ENCODE data around the gene ERGIC1. TPM values are rescaled to one million over a fixed set of nuclear protein-coding genes. Genes with fewer than 3 reads are reported as not detected.

The ERGIC1 gene
- total RNA-seq, 1 donor: 109 TPM

DNA sequence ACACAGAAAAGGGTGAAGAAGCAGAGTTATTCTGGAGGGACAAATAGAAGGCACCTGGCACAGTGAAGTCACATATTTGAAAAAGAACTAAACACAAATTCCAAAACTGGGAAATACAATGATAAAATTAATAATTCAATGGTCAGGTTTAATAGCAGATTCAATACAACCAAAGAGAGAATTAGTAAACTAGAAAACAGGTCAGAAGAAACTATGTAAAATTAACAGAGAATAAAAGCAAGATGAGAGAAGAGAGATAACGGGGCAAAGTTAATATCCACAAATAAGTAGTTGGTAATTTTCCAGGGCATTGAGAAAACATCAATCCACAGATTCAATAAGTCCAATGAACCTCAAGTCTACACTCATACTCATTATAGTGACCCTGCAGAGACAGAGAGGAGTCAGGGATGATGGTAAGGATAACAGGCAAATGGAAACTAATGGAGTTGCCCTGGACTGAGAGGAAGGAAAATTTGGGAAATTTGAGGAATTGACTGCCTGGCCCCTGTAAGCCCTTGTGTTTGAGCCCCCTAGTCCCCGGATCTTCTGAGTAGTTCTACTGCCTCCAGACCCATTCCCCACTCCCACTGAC is 8.3 kb upstream of the ERGIC1 start:
- H2AFZ ChIP-seq (ENCODE audit: low read length): no peak overlapping the region
- DNase-seq (ENCODE audit: insufficient read length, low spot score, missing footprints): no peak
- no peaks in the 10 kb centered on the region for H3K27me3 ChIP-seq (ENCODE audit: insufficient read depth, low read length)
- H3K9me3 ChIP-seq (ENCODE audit: low read depth, low read length): no peaks in the 10 kb centered on the region
- H3K4me2 ChIP-seq (ENCODE audit: insufficient read depth, low read length): no peak overlapping the region
- H3K4me3 ChIP-seq (ENCODE audit: insufficient read depth, low read length): no peak overlapping the region
- no peak overlapping the region for H3K27ac ChIP-seq (ENCODE audit: low read depth, low read length)
- peaks cover 30% of the 10 kb centered on the region for H3K4me1 ChIP-seq (ENCODE audit: insufficient read depth, low read length)
- no peaks in the 10 kb centered on the region for H4K20me1 ChIP-seq (ENCODE audit: insufficient read depth, low read length)
- H3K36me3 ChIP-seq (ENCODE audit: insufficient read depth, low read length): no peaks in the 10 kb centered on the region
- H3K79me2 ChIP-seq (ENCODE audit: insufficient read depth, low read length): no peaks in the 10 kb centered on the region
- TF ChIP-seq, protein P1, sequence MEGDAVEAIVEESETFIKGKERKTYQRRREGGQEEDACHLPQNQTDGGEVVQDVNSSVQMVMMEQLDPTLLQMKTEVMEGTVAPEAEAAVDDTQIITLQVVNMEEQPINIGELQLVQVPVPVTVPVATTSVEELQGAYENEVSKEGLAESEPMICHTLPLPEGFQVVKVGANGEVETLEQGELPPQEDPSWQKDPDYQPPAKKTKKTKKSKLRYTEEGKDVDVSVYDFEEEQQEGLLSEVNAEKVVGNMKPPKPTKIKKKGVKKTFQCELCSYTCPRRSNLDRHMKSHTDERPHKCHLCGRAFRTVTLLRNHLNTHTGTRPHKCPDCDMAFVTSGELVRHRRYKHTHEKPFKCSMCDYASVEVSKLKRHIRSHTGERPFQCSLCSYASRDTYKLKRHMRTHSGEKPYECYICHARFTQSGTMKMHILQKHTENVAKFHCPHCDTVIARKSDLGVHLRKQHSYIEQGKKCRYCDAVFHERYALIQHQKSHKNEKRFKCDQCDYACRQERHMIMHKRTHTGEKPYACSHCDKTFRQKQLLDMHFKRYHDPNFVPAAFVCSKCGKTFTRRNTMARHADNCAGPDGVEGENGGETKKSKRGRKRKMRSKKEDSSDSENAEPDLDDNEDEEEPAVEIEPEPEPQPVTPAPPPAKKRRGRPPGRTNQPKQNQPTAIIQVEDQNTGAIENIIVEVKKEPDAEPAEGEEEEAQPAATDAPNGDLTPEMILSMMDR (IDR thresholded peaks at IDR 0.05; ENCODE audit: extremely low read depth, low read depth, low read length): no peak

DNA sequence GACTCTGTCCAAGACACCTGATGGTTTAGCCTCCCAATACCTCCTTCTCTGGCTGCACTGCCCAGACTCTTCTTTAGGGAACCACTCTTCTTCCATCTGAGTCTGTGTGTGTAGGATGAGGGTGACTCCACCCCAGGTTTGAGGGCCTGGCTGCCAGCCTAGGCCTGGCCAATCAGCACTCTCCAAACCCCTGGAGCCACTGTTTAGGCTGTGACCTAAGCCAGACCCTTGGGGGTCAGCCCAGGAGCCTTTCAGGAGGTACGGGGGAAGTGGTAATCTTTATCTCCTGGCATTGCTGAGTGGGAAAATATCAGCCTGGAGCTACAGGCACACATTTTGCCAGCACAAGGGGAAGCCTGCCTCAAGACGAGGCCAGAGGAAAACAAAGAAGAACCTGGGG is 6.2 kb upstream of the ERGIC1 start:
- H3K27me3 ChIP-seq (ENCODE audit: insufficient read depth, low read length): no peaks in the 10 kb centered on the region
- H3K4me1 ChIP-seq (ENCODE audit: insufficient read depth, low read length): peaks cover 28% of the 10 kb centered on the region
- TF ChIP-seq, protein P1 (IDR thresholded peaks at IDR 0.05; ENCODE audit: extremely low read depth, low read depth, low read length): no peak
- peak overlapping the region; percentile 77 for H2AFZ ChIP-seq (ENCODE audit: low read length)
- no peak overlapping the region for H3K4me2 ChIP-seq (ENCODE audit: insufficient read depth, low read length)
- H3K4me3 ChIP-seq (ENCODE audit: insufficient read depth, low read length): no peak overlapping the region
- no peaks in the 10 kb centered on the region for H4K20me1 ChIP-seq (ENCODE audit: insufficient read depth, low read length)
- no peak for DNase-seq (ENCODE audit: insufficient read length, low spot score, missing footprints)
- H3K9me3 ChIP-seq (ENCODE audit: low read depth, low read length): no peaks in the 10 kb centered on the region
- peak overlapping the region; percentile 72 for H3K27ac ChIP-seq (ENCODE audit: low read depth, low read length)
- H3K79me2 ChIP-seq (ENCODE audit: insufficient read depth, low read length): no peaks in the 10 kb centered on the region
- no peaks in the 10 kb centered on the region for H3K36me3 ChIP-seq (ENCODE audit: insufficient read depth, low read length)

DNA sequence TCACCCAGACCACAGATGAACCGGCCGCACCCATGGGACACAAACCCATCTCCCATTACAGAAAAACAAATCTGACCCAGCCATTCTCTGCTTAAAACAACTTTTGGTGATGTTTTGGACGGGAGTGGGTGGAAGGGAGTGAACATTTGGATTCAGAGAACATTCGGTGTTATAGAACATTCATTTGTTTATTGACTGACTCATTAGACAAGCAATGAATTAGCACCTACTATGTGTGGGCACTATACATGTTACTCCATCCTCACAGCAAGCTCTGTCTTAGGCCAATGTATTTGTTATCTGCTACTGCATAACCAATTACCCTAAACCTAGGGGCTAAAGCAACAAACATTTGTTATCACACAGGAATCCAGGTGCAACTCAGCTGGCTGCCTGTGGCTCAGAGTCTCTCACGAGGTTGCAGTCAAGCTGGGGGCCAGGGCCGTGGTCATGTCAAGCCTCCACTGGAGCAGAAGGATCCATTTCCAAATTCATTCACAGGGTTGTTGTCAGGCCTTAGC is 5.1 kb upstream of the ERGIC1 start:
- no peak for DNase-seq (ENCODE audit: insufficient read length, low spot score, missing footprints)
- Histone ChIP-seq H3K4me2 (ENCODE audit: insufficient read depth, low read length) (peak overlapping the region; percentile 4), H3K4me3 (ENCODE audit: insufficient read depth, low read length) (no peak overlapping the region), H3K27me3 (ENCODE audit: insufficient read depth, low read length) (no peaks in the 10 kb centered on the region), H3K9me3 (ENCODE audit: low read depth, low read length) (no peaks in the 10 kb centered on the region), H3K4me1 (ENCODE audit: insufficient read depth, low read length) (peaks cover 39% of the 10 kb centered on the region), H2AFZ (ENCODE audit: low read length) (peak overlapping the region; percentile 52), H3K36me3 (ENCODE audit: insufficient read depth, low read length) (no peaks in the 10 kb centered on the region), H3K79me2 (ENCODE audit: insufficient read depth, low read length) (no peaks in the 10 kb centered on the region), H3K27ac (ENCODE audit: low read depth, low read length) (peak overlapping the region; percentile 72), H4K20me1 (ENCODE audit: insufficient read depth, low read length) (no peaks in the 10 kb centered on the region)
- TF ChIP-seq, protein P1 (IDR thresholded peaks at IDR 0.05; ENCODE audit: extremely low read depth, low read depth, low read length): no peak

DNA sequence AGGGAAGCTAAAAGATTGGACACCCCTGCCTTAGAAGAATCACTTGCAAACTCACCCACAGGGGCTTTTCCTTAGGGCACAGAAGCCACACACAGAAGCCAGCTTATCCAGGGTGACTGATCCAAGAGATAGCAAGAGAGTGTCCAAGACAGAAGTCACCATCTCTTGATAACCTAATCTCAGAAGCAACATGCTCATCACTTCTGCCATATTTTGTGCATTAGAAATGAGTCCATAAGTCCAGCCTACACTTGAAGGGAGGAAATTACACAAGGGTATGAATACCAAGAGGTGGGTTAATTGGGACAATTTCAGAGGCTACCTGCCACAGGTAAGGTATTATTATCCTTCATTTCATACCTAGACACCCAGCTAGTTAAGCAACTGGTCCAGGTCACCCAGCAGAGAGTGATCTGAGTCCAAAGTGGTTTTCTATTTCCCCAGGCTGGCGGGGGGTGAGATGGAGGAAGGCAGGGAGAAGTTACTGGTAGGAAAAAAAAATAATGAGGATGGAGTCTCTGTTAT is 3.7 kb upstream of the ERGIC1 start:
- TF ChIP-seq, protein P1 (IDR thresholded peaks at IDR 0.05; ENCODE audit: extremely low read depth, low read depth, low read length): no peak
- peak overlapping the region; percentile 96 for H3K27ac ChIP-seq (ENCODE audit: low read depth, low read length)
- H3K9me3 ChIP-seq (ENCODE audit: low read depth, low read length): no peaks in the 10 kb centered on the region

More for the DNA sequence above, 3.7 kb upstream of the ERGIC1 start:
- H3K4me3 ChIP-seq (ENCODE audit: insufficient read depth, low read length): no peak overlapping the region
- H3K4me2 ChIP-seq (ENCODE audit: insufficient read depth, low read length): no peak overlapping the region
- H3K79me2 ChIP-seq (ENCODE audit: insufficient read depth, low read length): peaks cover 11% of the 10 kb centered on the region
- peaks cover 43% of the 10 kb centered on the region for H3K4me1 ChIP-seq (ENCODE audit: insufficient read depth, low read length)
- no peaks in the 10 kb centered on the region for H4K20me1 ChIP-seq (ENCODE audit: insufficient read depth, low read length)
- DNase-seq (ENCODE audit: insufficient read length, low spot score, missing footprints): no peak
- H3K36me3 ChIP-seq (ENCODE audit: insufficient read depth, low read length): no peaks in the 10 kb centered on the region
- no peak overlapping the region for H2AFZ ChIP-seq (ENCODE audit: low read length)
- no peaks in the 10 kb centered on the region for H3K27me3 ChIP-seq (ENCODE audit: insufficient read depth, low read length)

Data from osteoblast (primary cell).